ENCODE data around the gene CD200R1. TPM values are rescaled to one million over a fixed set of nuclear protein-coding genes. Genes with fewer than 3 reads are reported as not detected.

The CD200R1 gene
- total and polyA plus RNA-seq, 2 of the 13 experiments (the other 11 are each of a cell fraction or from before 2014, with no cell fraction given): 0.04 TPM; not detected in 1

GRCh38 chr3:112884678-112885290 is 90.1 kb downstream of the CD200R1 start:
- Histone ChIP-seq H3K27ac (ENCODE audit: extremely low read length, insufficient read depth, low read length) (no peak overlapping the region), H3K9ac (ENCODE audit: insufficient read depth, low read depth, low read length) (no peak overlapping the region), H3K36me3 (replicated peaks in 1 of 2; ENCODE audit: control insufficient read depth in 1 of 2, insufficient read depth in 2 of 2, low read length in 2 of 2) (no peaks in the 10 kb centered on the region), H4K20me1 (ENCODE audit: insufficient read depth, low read length) (no peaks in the 10 kb centered on the region), H2AFZ (ENCODE audit: low read length) (no peak overlapping the region), H3K9me3 (ENCODE audit: low read length) (no peaks in the 10 kb centered on the region), H3K4me1 (ENCODE audit: insufficient read depth, low read length) (no peaks in the 10 kb centered on the region), H3K79me2 (ENCODE audit: insufficient read depth, low read length) (no peaks in the 10 kb centered on the region), H3K4me3 (replicated peaks in 1 of 3; ENCODE audit: insufficient read depth in 1 of 3, low read depth in 2 of 3, low read length in 3 of 3) (no peak overlapping the region), H3K4me2 (ENCODE audit: low read depth, low read length) (no peak overlapping the region), H3K27me3 (ENCODE audit: control insufficient read depth in 1 of 2, insufficient read depth in 2 of 2, low read length in 2 of 2) (no peaks in the 10 kb centered on the region; a peak in 1 of 5 replicates)
- no peak for TF ChIP-seq NR1H2 (CRISPR knock-in tag; IDR thresholded peaks at IDR 0.05; ENCODE audit: borderline replicate concordance, low read depth)
- TF ChIP-seq ZBTB38 (CRISPR knock-in tag; IDR thresholded peaks at IDR 0.05): no peak
- TF ChIP-seq ZFP91 (CRISPR knock-in tag; IDR thresholded peaks at IDR 0.05; ENCODE audit: borderline replicate concordance): no peak
- no peak for TF ChIP-seq THRA (CRISPR knock-in tag; IDR thresholded peaks at IDR 0.05; ENCODE audit: borderline replicate concordance)
- no peak for TF ChIP-seq ZNF503 (CRISPR knock-in tag; IDR thresholded peaks at IDR 0.05)
- no peak for TF ChIP-seq PHF20 (CRISPR knock-in tag; IDR thresholded peaks at IDR 0.05)
- no peak for TF ChIP-seq ZNF280D (CRISPR knock-in tag; IDR thresholded peaks at IDR 0.05)
- no peak for TF ChIP-seq ZNF576 (CRISPR knock-in tag; IDR thresholded peaks at IDR 0.05)
- TF ChIP-seq ZMYM4 (CRISPR knock-in tag; IDR thresholded peaks at IDR 0.05): no peak
- TF ChIP-seq ZGPAT (CRISPR knock-in tag; IDR thresholded peaks at IDR 0.05): no peak
- no peak for TF ChIP-seq KAT2B (IDR thresholded peaks at IDR 0.05; ENCODE audit: borderline replicate concordance, low read depth, low read length)
- DNase-seq (ENCODE audit: low spot score) (no peak), FAIRE-seq (no peak), ATAC-seq (no peak)
- CTCF ChIA-PET (ENCODE audit: low intra/inter-chr PET ratio, low total read pairs): no interaction called here
- POLR2A ChIA-PET: no interaction called here
- intact Hi-C loops (cut with micrococcal nuclease; ENCODE audit: unreplicated experiment): no loop called here
- no TSS peak for BruUV-seq (replicated peaks)
- 6% methylated on average over 2 of the region's 4 CpGs for WGBS (ENCODE audit: low lambda C conversion rate)
- in situ Hi-C loops (cut with HindIII; ENCODE audit: extremely low pct_ligation_motif_present, low pct_unique_long_range_greater_than_20kb): no loop called here

Measured in HepG2 (cell line).